Body of pancreas (tissue), 4 donors: ENCODE measurements around the gene SLC35F4.

Experiments used
- POLR2A ChIP-seq, 3 donors: fragments of 450-650 bp; IDR thresholded peaks; one replicate each; pipeline ENCODE4 v1.6.1; 2016; ENCODE audit warnings: antibody characterized with exemption in 3 of 3, mild to moderate bottlenecking in 2 of 3
- TF ChIP-seq, protein P1 (sequence below), 7 experiments: fragments of 450-650 bp in 4 of 7; fragments of 200-600 bp in 3 of 7; sonication (generic) in 3 of 7; IDR thresholded peaks; one replicate each; pipeline ENCODE4 v1.5.1; 2016 to 2019; ENCODE audit warnings: antibody characterized with exemption in 7 of 7

GRCh38 chr14:57746563-57746962, 119.3 kb downstream of the SLC35F4 start:
- TF ChIP-seq, protein P1, sequence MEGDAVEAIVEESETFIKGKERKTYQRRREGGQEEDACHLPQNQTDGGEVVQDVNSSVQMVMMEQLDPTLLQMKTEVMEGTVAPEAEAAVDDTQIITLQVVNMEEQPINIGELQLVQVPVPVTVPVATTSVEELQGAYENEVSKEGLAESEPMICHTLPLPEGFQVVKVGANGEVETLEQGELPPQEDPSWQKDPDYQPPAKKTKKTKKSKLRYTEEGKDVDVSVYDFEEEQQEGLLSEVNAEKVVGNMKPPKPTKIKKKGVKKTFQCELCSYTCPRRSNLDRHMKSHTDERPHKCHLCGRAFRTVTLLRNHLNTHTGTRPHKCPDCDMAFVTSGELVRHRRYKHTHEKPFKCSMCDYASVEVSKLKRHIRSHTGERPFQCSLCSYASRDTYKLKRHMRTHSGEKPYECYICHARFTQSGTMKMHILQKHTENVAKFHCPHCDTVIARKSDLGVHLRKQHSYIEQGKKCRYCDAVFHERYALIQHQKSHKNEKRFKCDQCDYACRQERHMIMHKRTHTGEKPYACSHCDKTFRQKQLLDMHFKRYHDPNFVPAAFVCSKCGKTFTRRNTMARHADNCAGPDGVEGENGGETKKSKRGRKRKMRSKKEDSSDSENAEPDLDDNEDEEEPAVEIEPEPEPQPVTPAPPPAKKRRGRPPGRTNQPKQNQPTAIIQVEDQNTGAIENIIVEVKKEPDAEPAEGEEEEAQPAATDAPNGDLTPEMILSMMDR (IDR thresholded peaks at IDR 0.05), result no peak
- TF ChIP-seq POLR2A (IDR thresholded peaks at IDR 0.05), result no peak
